ENCODE data around the gene KASH5. TPM values are rescaled to one million over a fixed set of nuclear protein-coding genes. Genes with fewer than 3 reads are reported as not detected.

Gene KASH5
- polyA plus RNA-seq, 2 of the 4 experiments (the other 2 are of a cell fraction) = 0.08 to 0.17 TPM

DNA sequence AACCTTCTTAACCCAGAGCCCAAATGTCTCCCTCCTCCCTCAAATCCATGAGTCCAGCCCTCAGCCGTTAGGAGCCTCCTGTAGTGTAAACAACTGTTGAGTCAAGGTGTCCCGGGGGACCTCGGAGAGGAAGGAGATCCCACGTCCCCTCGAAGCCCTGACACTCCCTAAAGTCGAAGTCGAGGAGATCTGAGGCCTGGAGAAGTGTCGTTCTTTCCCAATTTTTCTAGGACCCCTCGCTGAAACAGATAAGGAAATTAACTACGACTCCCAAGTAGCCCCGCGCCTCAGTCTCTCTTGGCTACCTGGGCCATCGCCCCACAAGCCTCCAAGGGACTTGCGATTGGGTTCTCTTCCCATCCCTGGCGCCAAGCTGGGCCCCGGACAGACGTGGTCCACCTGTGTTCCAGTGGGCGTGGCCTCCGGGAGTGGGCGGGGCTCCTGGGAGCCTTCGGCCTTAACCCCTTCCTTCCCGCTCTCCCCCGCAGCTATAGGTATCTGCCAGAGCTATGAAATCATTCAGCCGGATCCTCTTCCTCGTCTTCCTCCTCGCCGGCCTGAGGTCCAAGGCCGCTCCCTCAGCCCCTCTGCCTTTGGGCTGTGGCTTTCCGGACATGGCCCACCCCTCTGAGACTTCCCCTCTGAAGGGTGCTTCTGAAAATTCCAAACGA, 38.0 kb downstream of the KASH5 start:
- peak overlapping the region; percentile 52; the same call in 2 of the 3 replicates for H3K4me2 ChIP-seq

GRCh38 chr19:49427339-49427738, 39.3 kb downstream of the KASH5 start:
- CTCF ChIA-PET = interaction anchor here (0.7 to 13.8 kb wide), 8 partner anchors 9 to 120 kb away, joined by 3 to 141 read pairs (median 6); no protein-coding TSS in a partner anchor
- Histone ChIP-seq H3K4me3 (peak overlapping the region; percentile 39; the same call in 1 of the 3 replicates), H3K9me3 (no peaks in the 10 kb centered on the region; the same call in 2 of the 3 replicates), H3K27ac (peak overlapping the region in 1 of 2 experiments; percentile 66; a peak in 3 of 6 replicates), H3K4me1 (peaks cover 35% of the 10 kb centered on the region), H3K4me2 (peak overlapping the region; percentile 98)
- ATAC-seq (no peak), FAIRE-seq (no peak), DNase-seq (ENCODE audit: low read depth in 1 of 2, low spot score in 1 of 2) (no peak)
- POLR2A ChIA-PET = no interaction called here
- 65% methylated on average over 7 of the region's 12 CpGs for WGBS (ENCODE audit: missing lambda C conversion rate)
- TF ChIP-seq HEYL (CRISPR knock-in tag; IDR thresholded peaks at IDR 0.05) = no peak
- no peak for TF ChIP-seq MAX (IDR thresholded peaks at IDR 0.05)

More for the DNA sequence above, 38.0 kb downstream of the KASH5 start:
- no peak for DNase-seq (ENCODE audit: low read depth in 1 of 2, low spot score in 1 of 2)
- Histone ChIP-seq H3K27ac (no peak overlapping the region), H3K4me3 (no peak overlapping the region), H3K9me3 (no peaks in the 10 kb centered on the region), H3K4me1 (peaks cover 37% of the 10 kb centered on the region)
- no peak for TF ChIP-seq HOXA7 (CRISPR knock-in tag; IDR thresholded peaks at IDR 0.05)
- TF ChIP-seq, protein P1, sequence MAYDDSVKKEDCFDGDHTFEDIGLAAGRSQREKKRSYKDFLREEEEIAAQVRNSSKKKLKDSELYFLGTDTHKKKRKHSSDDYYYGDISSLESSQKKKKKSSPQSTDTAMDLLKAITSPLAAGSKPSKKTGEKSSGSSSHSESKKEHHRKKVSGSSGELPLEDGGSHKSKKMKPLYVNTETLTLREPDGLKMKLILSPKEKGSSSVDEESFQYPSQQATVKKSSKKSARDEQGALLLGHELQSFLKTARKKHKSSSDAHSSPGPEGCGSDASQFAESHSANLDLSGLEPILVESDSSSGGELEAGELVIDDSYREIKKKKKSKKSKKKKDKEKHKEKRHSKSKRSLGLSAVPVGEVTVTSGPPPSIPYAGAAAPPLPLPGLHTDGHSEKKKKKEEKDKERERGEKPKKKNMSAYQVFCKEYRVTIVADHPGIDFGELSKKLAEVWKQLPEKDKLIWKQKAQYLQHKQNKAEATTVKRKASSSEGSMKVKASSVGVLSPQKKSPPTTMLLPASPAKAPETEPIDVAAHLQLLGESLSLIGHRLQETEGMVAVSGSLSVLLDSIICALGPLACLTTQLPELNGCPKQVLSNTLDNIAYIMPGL (CRISPR knock-in tag; IDR thresholded peaks at IDR 0.05; ENCODE audit: borderline replicate concordance) = no peak
- TF ChIP-seq CHD2 (IDR thresholded peaks at IDR 0.05; ENCODE audit: low read length, partially characterized antibody) = no peak
- TF ChIP-seq CHD4 (IDR thresholded peaks at IDR 0.05; ENCODE audit: borderline replicate concordance) = no peak
- TF ChIP-seq HDAC2 (IDR thresholded peaks at IDR 0.05) = no peak
- no peak for TF ChIP-seq POLR2A (IDR thresholded peaks at IDR 0.05; ENCODE audit: low read length)
- 20% methylated on average over 30 of the region's 30 CpGs for WGBS (ENCODE audit: missing lambda C conversion rate)
- ATAC-seq = no peak; a peak in 1 of 6 replicates
- FAIRE-seq = no peak
- CTCF ChIA-PET = interaction anchor here (0.7 to 13.8 kb wide), 10 partner anchors 7 to 145 kb away, joined by 3 to 141 read pairs (median 6); partner anchors contain the start of gene PIH1D1
- POLR2A ChIA-PET = interaction anchor here (1.6 kb wide), 1 partner anchor 64 kb away, joined by 3 read pairs; the partner anchor contains the start of gene TEAD2

- TF ChIP-seq, protein P2, sequence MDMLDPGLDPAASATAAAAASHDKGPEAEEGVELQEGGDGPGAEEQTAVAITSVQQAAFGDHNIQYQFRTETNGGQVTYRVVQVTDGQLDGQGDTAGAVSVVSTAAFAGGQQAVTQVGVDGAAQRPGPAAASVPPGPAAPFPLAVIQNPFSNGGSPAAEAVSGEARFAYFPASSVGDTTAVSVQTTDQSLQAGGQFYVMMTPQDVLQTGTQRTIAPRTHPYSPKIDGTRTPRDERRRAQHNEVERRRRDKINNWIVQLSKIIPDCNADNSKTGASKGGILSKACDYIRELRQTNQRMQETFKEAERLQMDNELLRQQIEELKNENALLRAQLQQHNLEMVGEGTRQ (IDR thresholded peaks at IDR 0.05) = peak; percentile 21; the same call in 1 of the 2 replicates
- TF ChIP-seq HOXB5 (CRISPR knock-in tag; IDR thresholded peaks at IDR 0.05) (no peak), MYC (IDR thresholded peaks at IDR 0.05; ENCODE audit: borderline replicate concordance, low read length) (no peak), ESRRA (IDR thresholded peaks at IDR 0.05; ENCODE audit: borderline replicate concordance, low read length) (no peak), PHF8 (IDR thresholded peaks at IDR 0.05; ENCODE audit: borderline replicate concordance, low read depth) (no peak), CBX2 (IDR thresholded peaks at IDR 0.05; ENCODE audit: borderline replicate concordance, low read depth) (no peak), MAX (IDR thresholded peaks at IDR 0.05) (peak; percentile 85), GATA3 (IDR thresholded peaks at IDR 0.05; ENCODE audit: borderline replicate concordance) (no peak), RFX5 (IDR thresholded peaks at IDR 0.05) (no peak), BHLHE40 (IDR thresholded peaks at IDR 0.05; ENCODE audit: low read depth, low read length) (no peak), RCOR1 (IDR thresholded peaks at IDR 0.05; ENCODE audit: low read depth, low read length) (no peak), POLR2AphosphoS2 (conservative IDR thresholded peaks at IDR 0.05; ENCODE audit: low read length) (no peak)
- TF ChIP-seq, protein P3, sequence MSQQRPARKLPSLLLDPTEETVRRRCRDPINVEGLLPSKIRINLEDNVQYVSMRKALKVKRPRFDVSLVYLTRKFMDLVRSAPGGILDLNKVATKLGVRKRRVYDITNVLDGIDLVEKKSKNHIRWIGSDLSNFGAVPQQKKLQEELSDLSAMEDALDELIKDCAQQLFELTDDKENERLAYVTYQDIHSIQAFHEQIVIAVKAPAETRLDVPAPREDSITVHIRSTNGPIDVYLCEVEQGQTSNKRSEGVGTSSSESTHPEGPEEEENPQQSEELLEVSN (IDR thresholded peaks at IDR 0.05; ENCODE audit: borderline replicate concordance, low read depth) = peak; percentile 71
- FAIRE-seq = no peak
- no peaks in the 10 kb centered on the region; the same call in 2 of the 3 replicates for H3K9me3 ChIP-seq
- peak overlapping the region; percentile 98 for H3K4me2 ChIP-seq
- H3K4me1 ChIP-seq = peaks cover 30% of the 10 kb centered on the region
- H3K27ac ChIP-seq = peak overlapping the region; percentile 33 to 66; a peak in 4 of 6 replicates
- WGBS (ENCODE audit: missing lambda C conversion rate) = 9% methylated on average over 44 of the region's 45 CpGs
- ChIA-PET POLR2A (no interaction called here), CTCF (interaction anchor here (1.3 to 13.8 kb wide), 7 partner anchors 8 to 36 kb away, joined by 3 to 141 read pairs (median 7); no protein-coding TSS in a partner anchor)
- peak in 1 of 2 experiments; percentile 62 for DNase-seq (ENCODE audit: low read depth in 1 of 2, low spot score in 1 of 2)
- peak; percentile 45 to 68; a peak in 5 of 6 replicates for ATAC-seq
- H3K4me3 ChIP-seq = peak overlapping the region; percentile 39
Measured at GRCh38 chr19:49427855-49428546, 40.0 kb downstream of the KASH5 start.

Measured in A549 (cell line).